HepG2 (cell line): ENCODE results near the gene CHST3. TPM values are rescaled to one million over a fixed set of nuclear protein-coding genes. Genes with fewer than 3 reads are reported as not detected.

Source experiments
- BRCA1 ChIP-seq: sonication (generic); formaldehyde crosslinking; IDR thresholded peaks from 2 replicates; pipeline ENCODE4 v1.4.0; 2020; ENCODE audit warnings: missing genetic modification reagents
- CREM ChIP-seq, 2 experiments: sonication (generic) in 1 of 2; formaldehyde crosslinking in 1 of 2; IDR thresholded peaks; 2 replicates each; pipeline versions ENCODE4 v1.4.0 to v1.6.1; 2016 to 2020; ENCODE audit warnings: antibody characterized with exemption in 1 of 2, mild to moderate bottlenecking in 1 of 2, missing genetic modification reagents in 1 of 2
- HDAC2 ChIP-seq: sonication (generic); formaldehyde crosslinking; IDR thresholded peaks from 2 replicates; pipeline ENCODE4 v1.4.0; 2020; ENCODE audit warnings: missing genetic modification reagents
- JUNB ChIP-seq: sonication (generic); formaldehyde crosslinking; IDR thresholded peaks from 2 replicates; pipeline ENCODE4 v1.8.0; 2022; ENCODE audit warnings: missing genetic modification reagents, mild to moderate bottlenecking, borderline replicate concordance
- MTF2 ChIP-seq: sonication (generic); formaldehyde crosslinking; IDR thresholded peaks from 2 replicates; pipeline ENCODE4 v1.5.0; 2020; ENCODE audit warnings: missing genetic modification reagents, borderline replicate concordance
- NCOR1 ChIP-seq: fragments of 200-600 bp; sonication (generic); IDR thresholded peaks from 2 replicates; pipeline ENCODE4 v1.7.0; 2017; ENCODE audit warnings: antibody characterized with exemption, low read length, borderline replicate concordance
- RELA ChIP-seq: sonication (generic); formaldehyde crosslinking; IDR thresholded peaks from 2 replicates; pipeline ENCODE4 v1.4.0; 2020; ENCODE audit warnings: missing genetic modification reagents
- REXO4 ChIP-seq: sonication (generic); formaldehyde crosslinking; IDR thresholded peaks from 2 replicates; pipeline ENCODE4 v1.8.0; 2022; ENCODE audit warnings: missing genetic modification reagents, mild to moderate bottlenecking, borderline replicate concordance
- SP5 ChIP-seq: IDR thresholded peaks from 2 replicates; pipeline ENCODE4 v1.6.1; 2016; ENCODE audit warnings: low read depth, borderline replicate concordance
- TCF7L2 ChIP-seq: IDR thresholded peaks from 2 replicates; pipeline ENCODE4 v1.6.1; 2011; ENCODE audit warnings: mild to moderate bottlenecking, low read depth, low read length, moderate library complexity
- ZFP82 ChIP-seq: sonication (generic); formaldehyde crosslinking; IDR thresholded peaks from 2 replicates; pipeline ENCODE4 v1.5.1; 2020; ENCODE audit warnings: mild to moderate bottlenecking, missing genetic modification reagents, borderline replicate concordance
- ZIK1 ChIP-seq: sonication (generic); formaldehyde crosslinking; IDR thresholded peaks from 2 replicates; pipeline ENCODE4 v1.5.0; 2020; ENCODE audit warnings: mild to moderate bottlenecking, low read depth, missing genetic modification reagents, borderline replicate concordance
- ZNF230 ChIP-seq: sonication (generic); formaldehyde crosslinking; IDR thresholded peaks from 2 replicates; pipeline ENCODE4 v1.4.0; 2020; ENCODE audit warnings: mild to moderate bottlenecking, missing genetic modification reagents
- ZNF383 ChIP-seq: sonication (generic); formaldehyde crosslinking; IDR thresholded peaks from 2 replicates; pipeline ENCODE4 v1.4.0; 2020; ENCODE audit warnings: missing genetic modification reagents, mild to moderate bottlenecking, borderline replicate concordance
- ZNF788 ChIP-seq: sonication (generic); formaldehyde crosslinking; IDR thresholded peaks from 2 replicates; pipeline ENCODE4 v1.5.0; 2020; ENCODE audit warnings: mild to moderate bottlenecking, missing genetic modification reagents, borderline replicate concordance
- ZSCAN20 ChIP-seq: sonication (generic); formaldehyde crosslinking; IDR thresholded peaks from 2 replicates; pipeline ENCODE4 v1.4.0; 2020; ENCODE audit warnings: missing genetic modification reagents, mild to moderate bottlenecking, borderline replicate concordance
- polyA plus RNA-seq, 8 experiments: library from polyadenylated mRNA; depleted of rRNA in 3 of 8; stranded (reverse) in 7 of 8; unstranded in 1 of 8; fragments of >200 nt; fragmentation: Illumina TruSeq in 4 of 8; extraction: Trizol in 4 of 8; gene quantifications; 2 replicates each; pipeline versions ENCODE4 v1.2.1 to v1.2.3, GENCODE V29; 2011 to 2016; ENCODE audit warnings: low read depth in 4 of 8, missing spikeins in 1 of 8, mixed read lengths in 1 of 8; ENCODE audit not compliant: insufficient read depth in 1 of 8
- total RNA-seq, 5 experiments: library from RNA; depleted of rRNA; stranded (reverse); fragments of >200 nt; fragmentation: Illumina TruSeq; extraction: Trizol; gene quantifications; 2 replicates each; pipeline ENCODE4 v1.2.3, GENCODE V29; 2016; ENCODE audit warnings: low read depth in 1 of 5
- TF ChIP-seq, protein P1 (sequence below): sonication (generic); formaldehyde crosslinking; IDR thresholded peaks from 2 replicates; pipeline ENCODE4 v1.5.0; 2020; ENCODE audit warnings: mild to moderate bottlenecking, missing genetic modification reagents, borderline replicate concordance
- TF ChIP-seq, protein P2 (sequence below): sonication (generic); formaldehyde crosslinking; IDR thresholded peaks from 2 replicates; pipeline ENCODE4 v1.8.0; 2022; ENCODE audit warnings: missing genetic modification reagents, mild to moderate bottlenecking, borderline replicate concordance
- TF ChIP-seq, protein P3 (sequence below): IDR thresholded peaks from 2 replicates; pipeline ENCODE4 v1.6.1; 2016

Gene CHST3
- total and polyA plus RNA-seq, 2 of the 13 experiments (the other 11 are each of a cell fraction or from before 2014, with no cell fraction given), result 7.2 to 18.7 TPM

DNA sequence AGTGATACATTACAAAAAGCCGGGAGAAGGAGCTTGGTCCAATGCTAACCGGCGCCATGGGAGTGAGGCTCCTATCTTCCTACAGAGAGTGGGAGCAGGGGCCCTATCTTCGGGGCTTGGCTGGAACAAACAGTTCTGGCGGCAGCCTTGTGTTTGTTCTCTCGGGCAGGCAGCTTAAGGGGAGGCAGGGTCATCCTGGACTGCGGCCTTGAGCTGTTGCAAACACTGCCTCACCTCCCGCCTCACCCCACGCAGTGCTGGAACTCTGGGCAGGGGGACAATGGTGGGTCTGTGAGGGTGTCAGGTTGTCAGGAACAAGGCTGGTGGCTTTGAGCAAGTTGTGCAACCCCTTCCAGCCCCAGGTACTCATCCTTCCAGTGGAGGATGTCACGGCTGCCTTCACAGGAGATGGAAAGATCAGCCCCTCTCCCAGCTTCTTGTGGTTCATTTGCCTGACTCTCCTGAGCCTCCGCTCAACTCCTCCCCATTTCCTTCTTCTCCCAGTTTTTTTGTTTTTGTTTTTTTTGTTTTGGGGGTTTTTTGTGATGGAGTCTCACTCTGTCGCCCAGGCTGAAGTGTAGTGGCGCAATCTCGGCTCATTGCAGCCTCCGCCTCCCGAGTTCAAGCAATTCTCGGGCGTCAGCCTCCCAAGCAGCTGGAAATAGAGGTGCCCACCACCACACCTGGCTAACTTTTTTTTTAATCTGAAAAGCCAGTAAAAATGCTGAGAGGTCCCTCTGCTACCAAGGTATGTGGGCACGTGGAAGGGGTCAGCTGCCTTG, 66.8 kb downstream of the CHST3 start (continued):
- TF ChIP-seq, protein P1, sequence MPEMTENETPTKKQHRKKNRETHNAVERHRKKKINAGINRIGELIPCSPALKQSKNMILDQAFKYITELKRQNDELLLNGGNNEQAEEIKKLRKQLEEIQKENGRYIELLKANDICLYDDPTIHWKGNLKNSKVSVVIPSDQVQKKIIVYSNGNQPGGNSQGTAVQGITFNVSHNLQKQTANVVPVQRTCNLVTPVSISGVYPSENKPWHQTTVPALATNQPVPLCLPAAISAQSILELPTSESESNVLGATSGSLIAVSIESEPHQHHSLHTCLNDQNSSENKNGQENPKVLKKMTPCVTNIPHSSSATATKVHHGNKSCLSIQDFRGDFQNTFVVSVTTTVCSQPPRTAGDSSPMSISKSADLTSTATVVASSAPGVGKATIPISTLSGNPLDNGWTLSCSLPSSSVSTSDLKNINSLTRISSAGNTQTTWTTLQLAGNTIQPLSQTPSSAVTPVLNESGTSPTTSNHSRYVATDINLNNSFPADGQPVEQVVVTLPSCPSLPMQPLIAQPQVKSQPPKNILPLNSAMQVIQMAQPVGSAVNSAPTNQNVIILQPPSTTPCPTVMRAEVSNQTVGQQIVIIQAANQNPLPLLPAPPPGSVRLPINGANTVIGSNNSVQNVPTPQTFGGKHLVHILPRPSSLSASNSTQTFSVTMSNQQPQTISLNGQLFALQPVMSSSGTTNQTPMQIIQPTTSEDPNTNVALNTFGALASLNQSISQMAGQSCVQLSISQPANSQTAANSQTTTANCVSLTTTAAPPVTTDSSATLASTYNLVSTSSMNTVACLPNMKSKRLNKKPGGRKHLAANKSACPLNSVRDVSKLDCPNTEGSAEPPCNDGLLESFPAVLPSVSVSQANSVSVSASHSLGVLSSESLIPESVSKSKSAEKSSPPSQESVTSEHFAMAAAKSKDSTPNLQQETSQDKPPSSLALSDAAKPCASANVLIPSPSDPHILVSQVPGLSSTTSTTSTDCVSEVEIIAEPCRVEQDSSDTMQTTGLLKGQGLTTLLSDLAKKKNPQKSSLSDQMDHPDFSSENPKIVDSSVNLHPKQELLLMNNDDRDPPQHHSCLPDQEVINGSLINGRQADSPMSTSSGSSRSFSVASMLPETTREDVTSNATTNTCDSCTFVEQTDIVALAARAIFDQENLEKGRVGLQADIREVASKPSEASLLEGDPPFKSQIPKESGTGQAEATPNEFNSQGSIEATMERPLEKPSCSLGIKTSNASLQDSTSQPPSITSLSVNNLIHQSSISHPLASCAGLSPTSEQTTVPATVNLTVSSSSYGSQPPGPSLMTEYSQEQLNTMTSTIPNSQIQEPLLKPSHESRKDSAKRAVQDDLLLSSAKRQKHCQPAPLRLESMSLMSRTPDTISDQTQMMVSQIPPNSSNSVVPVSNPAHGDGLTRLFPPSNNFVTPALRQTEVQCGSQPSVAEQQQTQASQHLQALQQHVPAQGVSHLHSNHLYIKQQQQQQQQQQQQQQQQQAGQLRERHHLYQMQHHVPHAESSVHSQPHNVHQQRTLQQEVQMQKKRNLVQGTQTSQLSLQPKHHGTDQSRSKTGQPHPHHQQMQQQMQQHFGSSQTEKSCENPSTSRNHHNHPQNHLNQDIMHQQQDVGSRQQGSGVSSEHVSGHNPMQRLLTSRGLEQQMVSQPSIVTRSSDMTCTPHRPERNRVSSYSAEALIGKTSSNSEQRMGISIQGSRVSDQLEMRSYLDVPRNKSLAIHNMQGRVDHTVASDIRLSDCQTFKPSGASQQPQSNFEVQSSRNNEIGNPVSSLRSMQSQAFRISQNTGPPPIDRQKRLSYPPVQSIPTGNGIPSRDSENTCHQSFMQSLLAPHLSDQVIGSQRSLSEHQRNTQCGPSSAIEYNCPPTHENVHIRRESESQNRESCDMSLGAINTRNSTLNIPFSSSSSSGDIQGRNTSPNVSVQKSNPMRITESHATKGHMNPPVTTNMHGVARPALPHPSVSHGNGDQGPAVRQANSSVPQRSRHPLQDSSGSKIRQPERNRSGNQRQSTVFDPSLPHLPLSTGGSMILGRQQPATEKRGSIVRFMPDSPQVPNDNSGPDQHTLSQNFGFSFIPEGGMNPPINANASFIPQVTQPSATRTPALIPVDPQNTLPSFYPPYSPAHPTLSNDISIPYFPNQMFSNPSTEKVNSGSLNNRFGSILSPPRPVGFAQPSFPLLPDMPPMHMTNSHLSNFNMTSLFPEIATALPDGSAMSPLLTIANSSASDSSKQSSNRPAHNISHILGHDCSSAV (CRISPR knock-in tag), result no peak
- TF ChIP-seq NCOR1 (no peak), REXO4 (no peak), ZNF383 (no peak), JUNB (no peak; the same call in 1 of the 2 replicates), RELA (0 out of 2 replicates have a peak, but pooled peaks have one; percentile 66), ZNF788 (CRISPR knock-in tag) (peak; percentile 98), ZIK1 (no peak), ZNF230 (CRISPR knock-in tag) (no peak), ZFP82 (CRISPR knock-in tag) (no peak), CREM (IDR thresholded peaks at IDR 0.05) (peak; percentile 81; the same call in 1 of the 2 replicates), CREM (CRISPR knock-in tag; IDR thresholded peaks at IDR 0.05) (no peak), MTF2 (CRISPR knock-in tag) (no peak), TCF7L2 (peak; percentile 36; the same call in 1 of the 2 replicates), SP5 (peak; percentile 86), HDAC2 (CRISPR knock-in tag) (peak; percentile 99), ZSCAN20 (CRISPR knock-in tag) (no peak), BRCA1 (CRISPR knock-in tag) (no peak)
- TF ChIP-seq, protein P2, sequence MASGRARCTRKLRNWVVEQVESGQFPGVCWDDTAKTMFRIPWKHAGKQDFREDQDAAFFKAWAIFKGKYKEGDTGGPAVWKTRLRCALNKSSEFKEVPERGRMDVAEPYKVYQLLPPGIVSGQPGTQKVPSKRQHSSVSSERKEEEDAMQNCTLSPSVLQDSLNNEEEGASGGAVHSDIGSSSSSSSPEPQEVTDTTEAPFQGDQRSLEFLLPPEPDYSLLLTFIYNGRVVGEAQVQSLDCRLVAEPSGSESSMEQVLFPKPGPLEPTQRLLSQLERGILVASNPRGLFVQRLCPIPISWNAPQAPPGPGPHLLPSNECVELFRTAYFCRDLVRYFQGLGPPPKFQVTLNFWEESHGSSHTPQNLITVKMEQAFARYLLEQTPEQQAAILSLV (CRISPR knock-in tag), result 0 out of 2 replicates have a peak, but pooled peaks have one; percentile 34
- TF ChIP-seq, protein P3, sequence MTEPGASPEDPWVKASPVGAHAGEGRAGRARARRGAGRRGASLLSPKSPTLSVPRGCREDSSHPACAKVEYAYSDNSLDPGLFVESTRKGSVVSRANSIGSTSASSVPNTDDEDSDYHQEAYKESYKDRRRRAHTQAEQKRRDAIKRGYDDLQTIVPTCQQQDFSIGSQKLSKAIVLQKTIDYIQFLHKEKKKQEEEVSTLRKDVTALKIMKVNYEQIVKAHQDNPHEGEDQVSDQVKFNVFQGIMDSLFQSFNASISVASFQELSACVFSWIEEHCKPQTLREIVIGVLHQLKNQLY (CRISPR knock-in tag), result peak; percentile 85
